ENCODE data around the gene PRSS27.

Gene PRSS27

DNA sequence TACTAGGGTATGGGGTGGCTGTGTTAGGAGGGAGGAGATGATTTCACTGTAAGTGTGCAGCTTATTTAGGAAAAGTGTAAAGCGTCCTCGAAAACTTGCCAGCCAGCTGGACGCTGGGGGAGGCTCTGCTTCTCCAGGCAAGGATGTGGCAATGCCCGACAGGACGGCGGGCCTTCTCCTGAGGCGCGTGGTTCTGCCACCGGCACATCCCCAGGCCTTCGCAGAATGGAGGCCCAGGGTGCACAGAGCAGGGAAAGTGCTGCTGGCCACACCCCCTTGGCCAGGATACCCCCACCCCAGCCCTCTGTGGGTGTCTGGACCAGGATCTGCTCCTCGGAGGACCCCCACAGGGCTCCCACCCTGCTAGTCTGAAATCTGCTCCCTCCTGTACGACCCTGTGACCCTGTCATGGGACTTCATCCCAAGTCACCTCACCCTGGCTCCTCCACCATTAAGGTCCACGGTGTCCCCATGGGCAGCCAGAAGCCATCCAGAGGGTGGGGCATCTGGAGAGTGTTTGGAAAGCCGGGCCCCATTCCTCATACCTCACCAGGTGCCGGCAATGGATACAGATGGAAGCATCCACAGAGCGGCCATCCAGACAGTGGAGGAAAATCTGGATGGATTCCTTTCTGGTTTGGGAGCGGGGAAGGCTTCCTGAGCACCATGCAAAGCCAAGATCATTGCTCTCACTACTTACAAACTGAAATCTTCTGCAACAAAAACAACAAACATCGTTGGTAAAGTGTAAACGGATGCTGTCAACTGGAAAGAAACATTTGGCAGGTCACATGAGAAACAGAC, 23.2 kb upstream of the PRSS27 start:
- DNase-seq, result no peak
- no peak for TF ChIP-seq GATA1 (IDR thresholded peaks at IDR 0.05; ENCODE audit: low read depth, low read length)
- no peak for TF ChIP-seq POLR2A (IDR thresholded peaks at IDR 0.05; ENCODE audit: low read length)

GRCh38 chr16:2742323-2743006, 22.4 kb upstream of the PRSS27 start:
- no peak for TF ChIP-seq POLR2A (IDR thresholded peaks at IDR 0.05; ENCODE audit: low read length)
- no peak for TF ChIP-seq GATA1 (IDR thresholded peaks at IDR 0.05; ENCODE audit: low read depth, low read length)
- no peak for DNase-seq

DNA sequence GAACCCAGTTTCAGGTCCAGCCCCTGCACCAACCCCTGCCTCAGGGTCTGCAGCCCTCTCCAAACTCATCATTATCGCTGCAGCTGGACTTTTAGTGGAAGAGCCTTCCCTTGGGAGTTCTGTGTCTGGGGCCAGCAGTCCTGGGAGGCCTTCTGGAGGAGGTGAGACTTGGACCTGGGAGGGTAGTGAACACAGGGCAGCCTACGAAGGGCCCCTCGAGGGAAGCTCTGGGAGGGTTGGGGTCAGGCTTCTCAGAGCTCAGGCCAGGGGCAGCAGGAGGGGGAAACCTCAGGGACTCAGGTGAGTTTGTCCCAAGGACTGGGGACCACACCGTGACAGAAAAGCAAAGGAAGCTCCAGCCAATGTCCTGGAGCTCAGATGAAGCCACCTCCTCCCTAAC, 21.1 kb upstream of the PRSS27 start:
- TF ChIP-seq POLR2A (IDR thresholded peaks at IDR 0.05; ENCODE audit: low read length), result no peak
- TF ChIP-seq GATA1 (IDR thresholded peaks at IDR 0.05; ENCODE audit: low read depth, low read length), result no peak
- DNase-seq, result no peak

DNA sequence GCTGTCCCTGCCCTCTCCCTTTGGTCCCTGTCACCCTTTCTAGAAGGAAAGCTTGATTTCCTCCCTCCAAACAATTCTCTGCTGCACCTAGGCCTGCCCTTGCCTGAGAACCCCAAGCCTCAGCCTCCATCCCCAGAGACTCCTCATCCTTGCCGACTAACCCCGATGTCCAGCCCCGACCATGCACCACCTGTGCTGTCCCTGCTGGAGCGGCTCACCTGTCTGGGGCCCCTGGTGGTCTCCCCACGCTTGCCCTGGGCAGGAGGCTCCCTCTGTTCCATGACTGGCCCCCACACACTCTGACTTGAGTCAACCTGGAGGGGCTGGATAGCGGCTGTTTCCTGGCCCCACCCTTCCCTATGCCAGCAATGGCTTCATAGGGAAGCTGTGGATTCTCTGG, 20.5 kb upstream of the PRSS27 start:
- TF ChIP-seq POLR2A (IDR thresholded peaks at IDR 0.05; ENCODE audit: low read length), result no peak
- TF ChIP-seq GATA1 (IDR thresholded peaks at IDR 0.05; ENCODE audit: low read depth, low read length), result no peak
- no peak for DNase-seq

DNA sequence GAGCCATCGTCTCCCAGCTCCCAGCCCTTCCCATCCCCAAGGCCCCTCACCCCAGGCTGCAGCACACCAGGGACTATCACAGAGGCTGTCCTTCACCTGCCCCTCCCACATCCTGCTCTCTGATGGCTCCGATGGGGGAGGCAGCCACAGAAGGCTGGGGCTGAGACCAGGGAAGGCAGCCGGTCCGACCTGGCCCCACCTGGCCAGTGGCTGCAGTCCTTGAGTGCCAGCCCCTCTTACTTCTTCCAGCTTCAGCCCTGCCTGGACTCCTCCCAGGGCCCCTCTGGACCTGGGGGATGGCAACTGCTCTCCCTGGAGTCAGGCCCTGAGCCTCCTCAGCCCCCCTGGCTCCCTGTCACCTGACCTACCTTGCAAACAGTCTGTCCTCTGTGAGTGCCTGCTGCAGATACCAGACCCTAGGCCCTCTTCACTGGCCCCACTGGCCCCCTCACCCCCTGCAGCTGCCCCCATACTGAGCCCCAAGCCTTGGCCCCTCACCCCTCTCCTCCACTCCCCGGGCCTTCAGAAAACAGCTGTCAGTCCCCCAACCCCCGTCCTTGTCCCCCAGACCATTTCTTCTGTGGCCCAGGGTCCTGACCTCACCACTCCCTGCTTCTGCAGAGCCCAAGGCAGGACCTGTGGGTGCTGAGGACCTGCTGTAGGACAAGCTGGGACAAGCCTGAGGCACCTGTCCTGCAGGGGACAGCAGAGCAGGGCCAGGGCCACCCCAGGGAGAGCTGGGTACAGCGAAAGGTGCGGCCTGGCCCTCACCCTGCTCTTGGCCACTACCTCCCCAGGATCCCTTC, 19.8 kb upstream of the PRSS27 start:
- TF ChIP-seq POLR2A (IDR thresholded peaks at IDR 0.05; ENCODE audit: low read length) (no peak), GATA1 (IDR thresholded peaks at IDR 0.05; ENCODE audit: low read depth, low read length) (no peak)
- DNase-seq, result no peak

GRCh38 chr16:2738615-2739014, 18.6 kb upstream of the PRSS27 start:
- TF ChIP-seq GATA1 (IDR thresholded peaks at IDR 0.05; ENCODE audit: low read depth, low read length) (no peak), POLR2A (IDR thresholded peaks at IDR 0.05; ENCODE audit: low read length) (no peak)
- DNase-seq, result no peak

DNA sequence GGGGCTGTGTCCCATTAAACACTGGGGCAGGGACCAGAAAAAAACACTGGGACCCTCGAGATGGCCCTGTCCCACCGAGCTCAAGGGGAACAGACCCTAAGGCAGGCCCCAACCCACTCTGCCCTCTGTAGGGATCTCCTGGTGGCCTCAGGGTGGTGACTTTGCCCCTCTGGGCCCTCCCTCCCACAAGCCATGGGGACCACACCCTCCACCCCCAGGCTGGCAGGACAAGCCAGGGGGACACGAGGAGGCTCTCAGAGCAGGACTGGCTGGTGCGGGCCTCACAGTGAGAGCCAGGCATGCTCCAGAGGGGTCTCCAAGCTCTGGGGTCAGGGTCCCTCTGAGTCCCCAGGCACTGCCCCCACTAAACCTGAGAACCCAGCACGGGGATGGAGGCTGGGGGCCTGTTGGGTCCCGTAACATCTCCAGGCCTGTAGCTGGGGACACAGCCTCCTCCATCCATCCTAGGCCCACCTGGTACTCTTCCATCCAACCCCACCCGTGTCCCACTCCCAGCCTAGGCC, 17.9 kb upstream of the PRSS27 start:
- TF ChIP-seq GATA1 (IDR thresholded peaks at IDR 0.05; ENCODE audit: low read depth, low read length), result no peak
- no peak for TF ChIP-seq POLR2A (IDR thresholded peaks at IDR 0.05; ENCODE audit: low read length)
- no peak for DNase-seq

DNA sequence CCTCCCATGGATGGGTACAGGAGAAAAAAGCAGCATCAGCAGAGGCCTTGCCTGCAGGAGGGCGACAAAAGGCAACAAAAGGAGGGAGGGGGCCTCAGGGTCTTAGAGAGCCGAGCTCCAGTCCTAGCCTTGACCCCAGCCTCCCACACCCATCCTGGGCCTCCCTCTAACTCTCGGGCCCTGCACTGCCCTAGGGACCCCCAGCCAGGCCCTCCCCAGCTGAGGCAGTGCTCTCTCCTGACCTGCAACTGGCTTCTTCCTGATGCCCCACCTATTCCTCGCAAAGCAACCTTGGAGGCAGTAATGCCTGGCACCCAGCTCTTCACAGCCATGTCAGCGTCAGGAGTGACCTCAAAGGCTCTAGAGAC, 17.2 kb upstream of the PRSS27 start:
- DNase-seq, result no peak
- TF ChIP-seq GATA1 (IDR thresholded peaks at IDR 0.05; ENCODE audit: low read depth, low read length), result no peak
- TF ChIP-seq POLR2A (IDR thresholded peaks at IDR 0.05; ENCODE audit: low read length), result no peak

GRCh38 chr16:2736476-2737237, 16.6 kb upstream of the PRSS27 start:
- TF ChIP-seq POLR2A (IDR thresholded peaks at IDR 0.05; ENCODE audit: low read length), result no peak
- no peak for TF ChIP-seq GATA1 (IDR thresholded peaks at IDR 0.05; ENCODE audit: low read depth, low read length)
- no peak for DNase-seq

DNA sequence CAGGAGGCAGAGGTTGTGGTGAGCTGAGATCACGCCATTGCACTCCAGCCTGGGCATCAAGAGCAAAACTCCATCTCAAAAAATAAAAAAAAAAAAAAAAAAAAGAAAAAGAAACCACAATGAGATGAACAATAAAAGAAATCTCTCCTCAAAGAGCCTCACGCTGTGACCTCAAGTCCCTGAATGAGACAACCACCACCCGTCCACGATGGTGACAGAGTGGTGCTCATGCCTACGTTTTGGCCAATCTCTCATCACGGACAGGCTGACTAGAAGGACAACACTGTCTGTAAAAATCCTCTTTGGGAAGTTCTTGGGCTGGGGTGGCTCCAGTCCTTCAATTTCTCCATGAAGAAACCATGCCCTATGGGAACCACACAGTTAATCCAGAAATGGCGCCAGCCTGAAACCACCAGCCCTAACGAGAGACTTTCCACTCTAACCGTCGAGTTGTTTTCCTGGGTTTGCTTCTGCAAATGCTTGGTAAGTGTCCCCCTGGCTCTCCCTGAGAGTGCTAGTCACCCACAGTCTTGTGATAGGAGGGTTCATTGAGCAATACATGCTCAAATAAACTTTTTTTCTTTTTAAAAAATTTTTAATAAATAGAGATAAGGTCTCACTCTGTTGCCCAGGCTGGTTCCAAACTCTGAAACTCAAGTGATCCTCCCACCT, 15.0 kb upstream of the PRSS27 start:
- no peak for DNase-seq
- TF ChIP-seq GATA1 (IDR thresholded peaks at IDR 0.05; ENCODE audit: low read depth, low read length) (no peak), POLR2A (IDR thresholded peaks at IDR 0.05; ENCODE audit: low read length) (no peak)

- DNase-seq, result no peak
- TF ChIP-seq POLR2A (IDR thresholded peaks at IDR 0.05; ENCODE audit: low read length) (no peak), GATA1 (IDR thresholded peaks at IDR 0.05; ENCODE audit: low read depth, low read length) (no peak)
Measured at GRCh38 chr16:2728034-2728433, 8.0 kb upstream of the PRSS27 start.

DNA sequence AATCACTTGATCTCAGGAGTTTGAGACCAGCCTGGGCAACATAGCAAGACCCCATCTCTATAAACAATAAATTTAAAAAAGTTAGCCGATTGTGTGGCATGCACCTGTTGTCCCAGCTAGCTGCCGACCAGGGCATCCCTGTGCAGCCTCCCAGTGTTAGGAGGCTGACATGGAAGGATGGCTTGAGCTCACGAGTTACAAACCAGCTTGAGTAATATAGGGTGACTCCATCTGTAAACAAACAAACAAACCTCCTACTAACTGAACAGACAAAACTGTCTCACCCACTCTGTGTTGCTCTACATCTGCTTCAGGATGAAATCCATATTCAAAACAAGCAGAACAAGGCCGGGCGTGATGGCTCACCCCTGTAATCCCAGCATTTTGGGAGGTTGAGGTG, 6.9 kb upstream of the PRSS27 start:
- DNase-seq, result no peak
- TF ChIP-seq GATA1 (IDR thresholded peaks at IDR 0.05; ENCODE audit: low read depth, low read length), result no peak
- TF ChIP-seq POLR2A (IDR thresholded peaks at IDR 0.05; ENCODE audit: low read length), result no peak

DNA sequence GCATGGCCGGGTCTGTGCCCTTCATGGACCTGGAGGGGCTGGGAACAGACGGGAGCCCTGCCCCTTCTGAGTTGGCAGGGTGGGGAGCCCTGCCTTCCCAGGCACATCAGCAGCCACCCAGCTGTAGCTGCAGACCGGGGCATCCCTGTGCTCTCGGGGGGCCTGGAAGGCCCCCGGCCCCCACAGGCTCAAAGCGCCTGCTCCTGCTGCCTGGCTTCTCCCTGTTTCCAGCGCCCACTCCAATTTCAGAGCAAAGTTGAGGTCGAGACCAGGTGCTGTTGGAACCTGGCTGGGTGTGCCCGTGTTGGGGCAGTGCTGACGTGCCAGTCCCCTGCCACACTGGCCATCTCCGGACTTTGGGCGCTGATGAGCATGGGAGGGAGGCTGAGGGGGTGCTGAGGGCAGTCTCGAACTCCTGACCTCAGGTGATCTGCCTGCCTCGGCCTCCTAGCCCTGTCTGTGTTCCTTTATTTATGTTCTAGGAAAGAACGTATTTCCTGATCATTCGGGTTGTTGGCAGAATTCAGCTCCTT, 4.9 kb upstream of the PRSS27 start:
- no peak for TF ChIP-seq GATA1 (IDR thresholded peaks at IDR 0.05; ENCODE audit: low read depth, low read length)
- no peak for TF ChIP-seq POLR2A (IDR thresholded peaks at IDR 0.05; ENCODE audit: low read length)
- no peak for DNase-seq
